Lung (tissue), 12 donors: ENCODE measurements around the gene NDNF. TPM values are rescaled to one million over a fixed set of nuclear protein-coding genes. Genes with fewer than 3 reads are reported as not detected.

Experiments used
- ATAC-seq: fragments of 200-7000 bp; cut with Tn5 transposase; one replicate; pipeline ENCODE4 v1.9.1; 2020; ENCODE audit warnings: moderate number of reproducible peaks; ENCODE audit not compliant: insufficient read depth, low FRiP score
- DNase-seq, 3 donors: peaks; one replicate each; pipeline ENCODE4 v3.0.0-alpha.2; 2013 to 2017
- H3K27ac ChIP-seq, 2 donors: one replicate each; pipeline ENCODE4 v1.5.1; 2013; ENCODE audit warnings: mild to moderate bottlenecking in 2 of 2, moderate library complexity in 2 of 2, control low read depth in 1 of 2, inconsistent platforms in 1 of 2, low read depth in 1 of 2, low read length in 1 of 2
- H3K27me3 ChIP-seq, 3 donors: one replicate each; pipeline ENCODE4 v1.5.1; 2013; ENCODE audit warnings: low read length in 2 of 3; ENCODE audit not compliant: control insufficient read depth in 3 of 3, insufficient read depth in 3 of 3
- H3K36me3 ChIP-seq, 4 donors: one replicate each; pipeline ENCODE4 v1.5.1; 2013; ENCODE audit warnings: low read length in 4 of 4, mild to moderate bottlenecking in 1 of 4, moderate library complexity in 1 of 4; ENCODE audit not compliant: control insufficient read depth in 4 of 4, insufficient read depth in 4 of 4
- H3K4me1 ChIP-seq, 5 donors: one replicate each; pipeline ENCODE4 v1.5.1; 2013; ENCODE audit warnings: low read length in 5 of 5, mild to moderate bottlenecking in 2 of 5, moderate library complexity in 1 of 5; ENCODE audit not compliant: control insufficient read depth in 5 of 5, insufficient read depth in 5 of 5
- H3K4me3 ChIP-seq: one replicate; pipeline ENCODE4 v1.5.1; 2013; ENCODE audit warnings: mild to moderate bottlenecking, control low read depth, moderate library complexity
- H3K9ac ChIP-seq, 2 donors: one replicate each; pipeline ENCODE4 v1.5.1; 2013; ENCODE audit warnings: low read length in 2 of 2, control low read depth in 1 of 2; ENCODE audit not compliant: insufficient read depth in 1 of 2
- H3K9me3 ChIP-seq, 4 donors: one replicate each; pipeline ENCODE4 v1.5.1; 2013; ENCODE audit warnings: low read length in 3 of 4, mild to moderate bottlenecking in 1 of 4, moderate library complexity in 1 of 4; ENCODE audit not compliant: control insufficient read depth in 4 of 4, insufficient read depth in 3 of 4
- WGBS, 2 donors: extraction: QIAGEN DNeasy Blood & Tissue Kit; methylation state at CpG; one replicate each; pipeline ENCODE4 v1.1.7; 2013; 5-methylcytosine and 5-hydroxymethylcytosine counted together
- polyA plus RNA-seq, 2 donors: library from polyadenylated mRNA; stranded (reverse); fragments of 200-250 nt; gene quantifications; one replicate each; pipeline ENCODE4 v1.2.1, GENCODE V29; 2013
- total RNA-seq, 2 donors: library from RNA; depleted of rRNA in 1 of 2; stranded (reverse); fragments of >200 nt in 1 of 2; gene quantifications; one replicate each; pipeline ENCODE4 v1.2.1, GENCODE V29; 2014 to 2021
- TF ChIP-seq, protein P1 (sequence below): IDR thresholded peaks from 2 replicates; pipeline ENCODE4 v1.5.1; 2012; ENCODE audit warnings: mild to moderate bottlenecking; ENCODE audit errors: control extremely low read depth, extremely low read depth
- donor health status: control.
- donor health status: control.
- donor health status: Bipolar disorder and iron deficiency.
- donor health status: healthy.
- donor health status: DM: yes; HTN: yes; CAD: no.

Gene NDNF
- total and polyA plus RNA-seq, 4 donors, result 22.3 to 381 (median 80.5) TPM

DNA sequence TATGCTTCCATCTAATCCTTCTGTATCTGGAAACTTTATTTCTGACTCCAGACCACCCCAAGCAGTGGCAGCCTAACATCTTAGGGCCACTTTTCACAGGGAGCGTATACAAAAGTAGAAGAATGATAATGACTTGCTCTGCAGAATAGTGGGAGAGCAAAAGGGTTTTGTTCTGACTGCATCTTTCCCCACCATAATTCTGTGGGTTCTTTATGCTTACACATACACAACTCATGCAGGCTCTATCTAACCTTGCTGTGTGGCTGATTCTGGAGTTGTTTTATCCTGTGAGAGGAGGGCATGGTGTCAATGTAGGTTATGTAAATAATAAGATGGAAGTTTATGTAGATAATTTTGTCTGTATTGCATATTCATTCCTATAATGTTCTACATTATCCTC, 42.4 kb upstream of the NDNF start:
- WGBS, 2 donors, result 93 to 97% methylated on average over 1 of the region's 1 CpG
- ATAC-seq, result no peak
- Histone ChIP-seq H3K27ac (no peak overlapping the region), H3K36me3 (no peaks in the 10 kb centered on the region), H3K4me3 (no peak overlapping the region), H3K9me3 (peaks cover 0 to 3% (median 0%) of the 10 kb centered on the region in 4 donors), H3K4me1 (no peaks in the 10 kb centered on the region), H3K9ac (no peak overlapping the region), H3K27me3 (no peaks in the 10 kb centered on the region)
- TF ChIP-seq, protein P1, sequence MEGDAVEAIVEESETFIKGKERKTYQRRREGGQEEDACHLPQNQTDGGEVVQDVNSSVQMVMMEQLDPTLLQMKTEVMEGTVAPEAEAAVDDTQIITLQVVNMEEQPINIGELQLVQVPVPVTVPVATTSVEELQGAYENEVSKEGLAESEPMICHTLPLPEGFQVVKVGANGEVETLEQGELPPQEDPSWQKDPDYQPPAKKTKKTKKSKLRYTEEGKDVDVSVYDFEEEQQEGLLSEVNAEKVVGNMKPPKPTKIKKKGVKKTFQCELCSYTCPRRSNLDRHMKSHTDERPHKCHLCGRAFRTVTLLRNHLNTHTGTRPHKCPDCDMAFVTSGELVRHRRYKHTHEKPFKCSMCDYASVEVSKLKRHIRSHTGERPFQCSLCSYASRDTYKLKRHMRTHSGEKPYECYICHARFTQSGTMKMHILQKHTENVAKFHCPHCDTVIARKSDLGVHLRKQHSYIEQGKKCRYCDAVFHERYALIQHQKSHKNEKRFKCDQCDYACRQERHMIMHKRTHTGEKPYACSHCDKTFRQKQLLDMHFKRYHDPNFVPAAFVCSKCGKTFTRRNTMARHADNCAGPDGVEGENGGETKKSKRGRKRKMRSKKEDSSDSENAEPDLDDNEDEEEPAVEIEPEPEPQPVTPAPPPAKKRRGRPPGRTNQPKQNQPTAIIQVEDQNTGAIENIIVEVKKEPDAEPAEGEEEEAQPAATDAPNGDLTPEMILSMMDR, result no peak
- no peak for DNase-seq

GRCh38 chr4:121112530-121112929, 40.2 kb upstream of the NDNF start:
- DNase-seq (no peak), ATAC-seq (no peak)
- Histone ChIP-seq H3K4me1 (no peaks in the 10 kb centered on the region), H3K27ac (no peak overlapping the region), H3K4me3 (no peak overlapping the region), H3K27me3 (no peaks in the 10 kb centered on the region), H3K36me3 (no peaks in the 10 kb centered on the region), H3K9me3 (peaks cover 0 to 3% (median 0%) of the 10 kb centered on the region in 4 donors), H3K9ac (no peak overlapping the region)
- TF ChIP-seq, protein P1, result no peak

- Histone ChIP-seq H3K27me3 (no peaks in the 10 kb centered on the region), H3K4me1 (no peaks in the 10 kb centered on the region), H3K9me3 (peaks cover 0 to 3% (median 0%) of the 10 kb centered on the region in 4 donors), H3K9ac (no peak overlapping the region), H3K27ac (no peak overlapping the region), H3K4me3 (no peak overlapping the region), H3K36me3 (no peaks in the 10 kb centered on the region)
- DNase-seq, result no peak
- 93 to 94% methylated on average over 2 of the region's 2 CpGs for WGBS, 2 donors
- ATAC-seq, result no peak
- TF ChIP-seq, protein P1, result no peak
Observed at GRCh38 chr4:121108557-121108956, 36.2 kb upstream of the NDNF start.

DNA sequence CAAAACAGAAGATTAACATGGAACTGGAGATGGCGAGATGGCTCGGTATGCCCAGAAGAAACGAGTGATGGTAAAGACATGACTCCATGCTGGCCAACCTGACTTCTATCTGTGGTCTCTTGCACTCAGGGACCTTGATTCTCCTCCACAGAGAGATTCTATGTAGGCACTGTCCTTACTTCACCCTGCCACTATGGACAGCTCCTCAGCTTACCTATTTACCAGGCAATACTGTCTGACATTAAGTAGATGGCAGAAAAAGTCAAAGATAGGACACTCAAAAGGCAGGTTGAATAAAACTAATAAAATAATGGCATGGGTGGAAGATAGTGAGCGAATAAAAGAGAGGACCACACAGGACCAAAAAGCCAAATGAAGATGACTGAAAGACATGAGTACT, 35.2 kb upstream of the NDNF start:
- no peak for ATAC-seq
- 97% methylated on average over 4 of the region's 4 CpGs for WGBS, 2 donors

More for the DNA sequence above, 35.2 kb upstream of the NDNF start:
- Histone ChIP-seq H3K4me1 (no peaks in the 10 kb centered on the region), H3K36me3 (no peaks in the 10 kb centered on the region), H3K27ac (no peak overlapping the region), H3K27me3 (no peaks in the 10 kb centered on the region), H3K4me3 (no peak overlapping the region), H3K9me3 (peaks cover 0 to 3% (median 0%) of the 10 kb centered on the region in 4 donors), H3K9ac (no peak overlapping the region)
- TF ChIP-seq, protein P1, result no peak
- no peak for DNase-seq
